Transverse colon (tissue), 4 donors: ENCODE data around the gene FOCAD. TPM values are rescaled to one million over a fixed set of nuclear protein-coding genes. Genes with fewer than 3 reads are reported as not detected.

Experiments used
- DNase-seq: peaks from one replicate; pipeline ENCODE4 v3.0.0-alpha.2; 2019
- H3K27ac ChIP-seq, 4 donors: fragments of 200-600 bp; sonication (generic); 2 replicates each; pipeline ENCODE4 v1.5.1; 2016 to 2018; ENCODE audit warnings: inconsistent platforms in 4 of 4
- H3K27me3 ChIP-seq: fragments of 200-600 bp; sonication (generic); 2 replicates; pipeline ENCODE4 v1.5.1; 2017; ENCODE audit warnings: inconsistent platforms
- H3K36me3 ChIP-seq, 4 donors: fragments of 200-600 bp; sonication (generic); 2 replicates each; pipeline ENCODE4 v1.5.1; 2017 to 2019; ENCODE audit warnings: inconsistent platforms in 4 of 4
- H3K4me1 ChIP-seq, 4 donors: fragments of 200-600 bp; sonication (generic); 2 replicates each; pipeline ENCODE4 v1.5.1; 2017 to 2020; ENCODE audit warnings: inconsistent platforms in 4 of 4
- H3K4me3 ChIP-seq, 4 donors: fragments of 200-600 bp; sonication (generic); 1 replicate in 1 of 4; 2 replicates in 3 of 4; pipeline versions ENCODE4 v1.5.1 to v1.6.1; 2017 to 2019; ENCODE audit warnings: inconsistent platforms in 4 of 4
- H3K9me3 ChIP-seq, 2 donors: fragments of 200-600 bp; sonication (generic); 2 replicates each; pipeline ENCODE4 v1.5.1; 2017 to 2019; ENCODE audit warnings: inconsistent platforms in 2 of 2
- CTCF ChIP-seq, 5 experiments: fragments of 200-600 bp in 3 of 5; fragments of 450-650 bp in 2 of 5; sonication (generic) in 3 of 5; IDR thresholded peaks; 1 replicate in 2 of 5; 2 replicates in 3 of 5; pipeline ENCODE4 v1.5.1; 2016 to 2017; ENCODE audit warnings: antibody characterized with exemption in 5 of 5, inconsistent platforms in 3 of 5, mild to moderate bottlenecking in 2 of 5, moderate library complexity in 1 of 5
- EP300 ChIP-seq: sonication (generic); formaldehyde crosslinking; IDR thresholded peaks from one replicate; pipeline ENCODE4 v1.6.1; 2017; ENCODE audit warnings: antibody characterized with exemption, low read depth
- POLR2A ChIP-seq: fragments of 450-650 bp; IDR thresholded peaks from one replicate; pipeline ENCODE4 v1.6.1; 2016; ENCODE audit warnings: antibody characterized with exemption, mild to moderate bottlenecking, moderate library complexity
- POLR2AphosphoS5 ChIP-seq, 3 donors: sonication (generic); formaldehyde crosslinking; IDR thresholded peaks; one replicate each; pipeline ENCODE4 v1.6.1; 2016; ENCODE audit warnings: antibody characterized with exemption in 3 of 3
- WGBS, 2 donors: methylation state at CpG; one replicate each; pipeline ENCODE4 v1.1.5; 2018; ENCODE audit warnings: low coverage in 1 of 2; 5-methylcytosine and 5-hydroxymethylcytosine counted together
- in situ Hi-C, 4 donors: fragments of 200-750 bp; cut with MboI; loops; one replicate each; pipeline versions ENCODE4 v1.15.0 to v1.15.1; 2017; ENCODE audit warnings: low sequenced_read_pairs in 3 of 4, low pct_ligation_motif_present in 1 of 4, low pct_unique_long_range_greater_than_20kb in 1 of 4
- intact Hi-C: fragments of 100-400 bp; cut with DNase I; formaldehyde crosslinking; loops from one replicate; pipeline ENCODE4 v1.15.1; 2023; ENCODE audit warnings: low total_unique reads
- total RNA-seq, 4 donors: library from RNA; depleted of rRNA; stranded (reverse); fragments of >200 nt; gene quantifications; one replicate each; pipeline ENCODE4 v1.1.0, GENCODE V29; 2016

FOCAD gene
- total RNA-seq, 4 donors from 2014 or later: 7.8 to 41.2 (median 32.0) TPM

GRCh38 chr9:20996809-20997208, 312.8 kb downstream of the FOCAD start:
- H3K27ac ChIP-seq: no peak overlapping the region

GRCh38 chr9:20997503-20998076, 313.5 kb downstream of the FOCAD start:
- peaks cover 0 to 11% (median 5%) of the 10 kb centered on the region in 4 donors for H3K4me1 ChIP-seq
- peaks cover 0 to 14% (median 0%) of the 10 kb centered on the region in 4 donors for H3K36me3 ChIP-seq
- TF ChIP-seq POLR2A: no peak
- no peak for TF ChIP-seq CTCF (IDR thresholded peaks at IDR 0.05)
- TF ChIP-seq POLR2AphosphoS5 (IDR thresholded peaks at IDR 0.05): no peak
- TF ChIP-seq EP300: no peak
- in situ Hi-C loops (no loop called here), intact Hi-C loops (no loop called here)
- no peak overlapping the region for H3K4me3 ChIP-seq
- no peaks in the 10 kb centered on the region for H3K27me3 ChIP-seq
- H3K9me3 ChIP-seq: peaks cover 0 to 8% of the 10 kb centered on the region in 2 donors
- peak overlapping the region in 3 of 4 donors; percentile 38 to 59 (median 54) for H3K27ac ChIP-seq
- 69 to 83% methylated on average over 2 of the region's 2 CpGs for WGBS, 2 donors
- no peak for DNase-seq

More at GRCh38 chr9:20996809-20997208, 312.8 kb downstream of the FOCAD start:
- intact Hi-C loops: no loop called here
- 91 to 94% methylated on average over 2 of the region's 2 CpGs for WGBS, 2 donors
- peaks cover 0 to 14% (median 0%) of the 10 kb centered on the region in 4 donors for H3K36me3 ChIP-seq
- H3K9me3 ChIP-seq: peaks cover 0 to 8% of the 10 kb centered on the region in 2 donors
- no peaks in the 10 kb centered on the region for H3K27me3 ChIP-seq
- H3K4me3 ChIP-seq: no peak overlapping the region
- in situ Hi-C loops: no loop called here
- DNase-seq: no peak
- peaks cover 0 to 11% (median 5%) of the 10 kb centered on the region in 4 donors for H3K4me1 ChIP-seq
- no peak for TF ChIP-seq CTCF (IDR thresholded peaks at IDR 0.05)
- TF ChIP-seq POLR2AphosphoS5 (IDR thresholded peaks at IDR 0.05): no peak
- TF ChIP-seq EP300: no peak
- no peak for TF ChIP-seq POLR2A

- in situ Hi-C loops (no loop called here), intact Hi-C loops (no loop called here)
- TF ChIP-seq CTCF (IDR thresholded peaks at IDR 0.05) (no peak), POLR2AphosphoS5 (IDR thresholded peaks at IDR 0.05) (no peak), EP300 (no peak), POLR2A (no peak)
- Histone ChIP-seq H3K27me3 (no peaks in the 10 kb centered on the region), H3K4me1 (peaks cover 0 to 11% (median 2%) of the 10 kb centered on the region in 4 donors), H3K36me3 (peaks cover 0 to 14% (median 0%) of the 10 kb centered on the region in 4 donors), H3K4me3 (no peak overlapping the region), H3K27ac (no peak overlapping the region), H3K9me3 (peaks cover 0 to 8% of the 10 kb centered on the region in 2 donors)
- 20 to 40% methylated on average over 1 of the region's 1 CpG for WGBS, 2 donors
- no peak for DNase-seq
Measured at GRCh38 chr9:21001581-21001980, 317.5 kb downstream of the FOCAD start.

GRCh38 chr9:21002040-21002439, 318.0 kb downstream of the FOCAD start:
- Histone ChIP-seq H3K36me3 (peaks cover 0 to 14% (median 0%) of the 10 kb centered on the region in 4 donors), H3K4me3 (no peak overlapping the region), H3K9me3 (peaks cover 0 to 8% of the 10 kb centered on the region in 2 donors), H3K27ac (no peak overlapping the region), H3K27me3 (no peaks in the 10 kb centered on the region), H3K4me1 (peaks cover 0 to 11% (median under 1%) of the 10 kb centered on the region in 4 donors)
- TF ChIP-seq POLR2AphosphoS5 (IDR thresholded peaks at IDR 0.05): no peak
- TF ChIP-seq POLR2A: no peak
- no peak for TF ChIP-seq CTCF (IDR thresholded peaks at IDR 0.05)
- no peak for TF ChIP-seq EP300
- DNase-seq: no peak
- intact Hi-C loops (no loop called here), in situ Hi-C loops (no loop called here)
- 80 to 83% methylated on average over 2 of the region's 2 CpGs for WGBS, 2 donors
